ENCODE results near the gene KIAA0513. TPM values are rescaled to one million over a fixed set of nuclear protein-coding genes. Genes with fewer than 3 reads are reported as not detected.

Gene KIAA0513
- total RNA-seq, 4 donors from 2014 or later: 17.7 to 52.0 (median 23.9) TPM

GRCh38 chr16:85006639-85007038 lies 21.0 kb upstream of the KIAA0513 start:
- Histone ChIP-seq H3K4me3 (no peak overlapping the region), H3K27ac (no peak overlapping the region), H3K27me3 (no peaks in the 10 kb centered on the region), H3K4me1 (peaks cover 2 to 71% (median 16%) of the 10 kb centered on the region in 4 donors), H3K36me3 (no peaks in the 10 kb centered on the region), H3K9me3 (no peaks in the 10 kb centered on the region)
- no peak for DNase-seq
- TF ChIP-seq CTCF (IDR thresholded peaks at IDR 0.05) (no peak), POLR2A (IDR thresholded peaks at IDR 0.05) (no peak)

GRCh38 chr16:85007496-85008214 lies 19.9 kb upstream of the KIAA0513 start:
- no peaks in the 10 kb centered on the region for H3K27me3 ChIP-seq
- no peak overlapping the region for H3K4me3 ChIP-seq
- H3K9me3 ChIP-seq: no peaks in the 10 kb centered on the region
- TF ChIP-seq POLR2A (IDR thresholded peaks at IDR 0.05) (no peak), CTCF (IDR thresholded peaks at IDR 0.05) (no peak)
- no peak overlapping the region for H3K27ac ChIP-seq
- H3K36me3 ChIP-seq: no peaks in the 10 kb centered on the region
- DNase-seq: no peak
- H3K4me1 ChIP-seq: peaks cover 2 to 69% (median 12%) of the 10 kb centered on the region in 4 donors

GRCh38 chr16:85008271-85008670 lies 19.3 kb upstream of the KIAA0513 start:
- peaks cover 0 to 66% (median 6%) of the 10 kb centered on the region in 4 donors for H3K4me1 ChIP-seq
- TF ChIP-seq POLR2A (IDR thresholded peaks at IDR 0.05) (no peak), CTCF (IDR thresholded peaks at IDR 0.05) (no peak)
- H3K9me3 ChIP-seq: no peaks in the 10 kb centered on the region
- DNase-seq: no peak
- no peak overlapping the region for H3K4me3 ChIP-seq
- no peaks in the 10 kb centered on the region for H3K27me3 ChIP-seq
- no peaks in the 10 kb centered on the region for H3K36me3 ChIP-seq
- no peak overlapping the region for H3K27ac ChIP-seq

GRCh38 chr16:85010446-85010930 lies 17.1 kb upstream of the KIAA0513 start:
- Histone ChIP-seq H3K4me1 (peaks cover 0 to 47% (median 5%) of the 10 kb centered on the region in 4 donors), H3K27me3 (no peaks in the 10 kb centered on the region), H3K27ac (peak overlapping the region; percentile 92 to 98 (median 92)), H3K9me3 (no peaks in the 10 kb centered on the region), H3K36me3 (no peaks in the 10 kb centered on the region), H3K4me3 (peak overlapping the region; percentile 72 to 93 (median 82))
- TF ChIP-seq CTCF (IDR thresholded peaks at IDR 0.05) (no peak), POLR2A (IDR thresholded peaks at IDR 0.05) (peak in 1 of 2 donors; percentile 40)
- no peak for DNase-seq

DNA sequence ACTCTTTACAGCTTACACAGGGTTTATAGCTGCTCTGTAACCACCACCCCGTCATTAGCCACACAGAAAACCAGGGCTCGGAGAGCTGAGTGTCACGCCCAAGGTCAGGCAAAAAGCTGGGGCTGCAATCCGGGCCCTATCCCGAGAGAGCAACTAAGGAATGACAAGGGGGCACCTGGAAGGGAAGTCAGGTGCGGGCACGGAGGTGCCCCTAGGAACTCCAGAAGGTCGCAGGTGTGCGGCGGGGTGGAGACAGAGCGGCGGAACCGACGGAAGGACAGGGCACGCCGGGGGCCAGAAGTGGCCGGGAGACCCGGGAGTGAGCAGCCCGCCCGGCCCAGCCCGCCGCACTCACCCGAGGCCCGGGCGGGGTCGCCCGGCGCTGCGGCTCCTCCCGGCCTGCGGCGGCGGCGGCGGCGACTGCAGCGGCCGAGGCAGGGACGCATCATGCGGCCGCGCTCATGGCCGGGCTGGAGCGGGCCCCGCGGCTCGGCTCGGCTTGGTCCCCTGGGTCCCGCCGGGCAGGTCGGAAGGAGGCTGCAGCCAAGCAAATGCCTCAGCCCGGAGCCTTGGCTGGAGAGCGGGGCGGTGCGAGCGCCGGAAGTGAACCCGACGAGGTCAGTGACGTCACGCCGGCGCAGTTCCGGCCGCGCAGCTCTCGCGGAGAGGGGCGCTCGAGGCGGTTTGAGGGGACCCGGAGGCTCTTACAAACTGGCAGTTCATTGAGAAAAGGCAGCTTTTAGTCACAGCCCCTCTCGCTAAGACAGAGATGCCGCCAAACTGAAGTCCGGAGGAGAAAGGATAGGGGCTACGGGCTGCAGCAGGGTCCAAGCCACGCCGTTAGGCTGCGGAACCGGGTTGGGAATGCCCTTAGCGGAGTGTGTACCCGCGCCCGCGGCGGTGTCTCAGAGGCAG lies 16.4 kb upstream of the KIAA0513 start, which contains the start of gene ZDHHC7:
Gene ZDHHC7 (minus strand): TSS at position 605 of the 915 bp plus-strand sequence. CDS start 20,917 bp downstream, outside the sequence.
- H3K36me3 ChIP-seq: no peaks in the 10 kb centered on the region
- H3K27ac ChIP-seq: peak within 1 kb of the TSS; percentile 92 to 98 (median 92)
- no peak for TF ChIP-seq CTCF (IDR thresholded peaks at IDR 0.05)
- peak; percentile 72 to 83 for TF ChIP-seq POLR2A (IDR thresholded peaks at IDR 0.05)
- DNase-seq: peak; percentile 84 to 93 (median 92)
- H3K9me3 ChIP-seq: no peaks in the 10 kb centered on the region
- peaks cover 0 to 40% (median 5%) of the 10 kb centered on the region in 4 donors for H3K4me1 ChIP-seq
- H3K27me3 ChIP-seq: no peaks in the 10 kb centered on the region
- H3K4me3 ChIP-seq: peak within 1 kb of the TSS; percentile 72 to 93 (median 82)

Measured in Peyer's patch (tissue), 4 donors.